NCI-H1417 treated with DMSO at 0.1 percent for 48 hours (cell line): ENCODE measurements around the gene PSMD11.
"Not testable (repeated sequence)": the region's sequence is repeated elsewhere in the genome, so short reads cannot be mapped to it uniquely, and the experiment has no call there.

Source experiments
- DNase-seq: peaks from one replicate; lab custom pipeline; 2025; lab: John Stamatoyannopoulos, UW

The PSMD11 gene

GRCh38 chr17:32444301-32445073, at the start of gene PSMD11:
Gene PSMD11 (plus strand): TSS chr17:32444510. CDS start chr17:32444524, 14 bp downstream.
- DNase-seq: peak; percentile 65

GRCh38 chr17:32396343-32396742, 48.0 kb upstream of the PSMD11 start:
- DNase-seq: no peak

- DNase-seq: no peak
Measured at GRCh38 chr17:32398946-32399345, 45.4 kb upstream of the PSMD11 start.

- not testable (repeated sequence) for DNase-seq
Measured at GRCh38 chr17:32410085-32410484, 34.2 kb upstream of the PSMD11 start.

- no peak for DNase-seq
Measured at GRCh38 chr17:32426894-32427293, 17.4 kb upstream of the PSMD11 start.

- DNase-seq: no peak
Measured at GRCh38 chr17:32429598-32429997, 14.7 kb upstream of the PSMD11 start.

GRCh38 chr17:32440722-32441121, 3.6 kb upstream of the PSMD11 start:
- DNase-seq: no peak

GRCh38 chr17:32441886-32442285, 2.4 kb upstream of the PSMD11 start:
- no peak for DNase-seq

- DNase-seq: no peak
Measured at GRCh38 chr17:32443827-32444300, 446 bp upstream of the PSMD11 start.

GRCh38 chr17:32445074-32445415, 735 bp downstream of the PSMD11 start:
- no peak for DNase-seq

GRCh38 chr17:32445497-32445896, 1.2 kb downstream of the PSMD11 start:
- no peak for DNase-seq

GRCh38 chr17:32445971-32446370, 1.7 kb downstream of the PSMD11 start:
- no peak for DNase-seq

GRCh38 chr17:32446949-32447348, 2.6 kb downstream of the PSMD11 start:
- no peak for DNase-seq

GRCh38 chr17:32449963-32450362, 5.7 kb downstream of the PSMD11 start:
- no peak for DNase-seq

- DNase-seq: not testable (repeated sequence)
Measured at GRCh38 chr17:32450379-32450778, 6.1 kb downstream of the PSMD11 start.

- no peak for DNase-seq
Measured at GRCh38 chr17:32451879-32452278, 7.6 kb downstream of the PSMD11 start.

- no peak for DNase-seq
Measured at GRCh38 chr17:32452281-32452680, 8.0 kb downstream of the PSMD11 start.

GRCh38 chr17:32453370-32453769, 9.1 kb downstream of the PSMD11 start:
- no peak for DNase-seq

- DNase-seq: no peak
Measured at GRCh38 chr17:32458371-32458770, 14.1 kb downstream of the PSMD11 start.

- no peak for DNase-seq
Measured at GRCh38 chr17:32460054-32460453, 15.7 kb downstream of the PSMD11 start.

- no peak for DNase-seq
Measured at GRCh38 chr17:32461498-32461852, 17.2 kb downstream of the PSMD11 start.

- peak; percentile 8 for DNase-seq
Measured at GRCh38 chr17:32461853-32462617, 17.7 kb downstream of the PSMD11 start.

GRCh38 chr17:32463304-32463703, 19.0 kb downstream of the PSMD11 start:
- DNase-seq: no peak
